GM19372 (cell line): ENCODE results near the gene SLC35G6.
"Not testable (repeated sequence)": the region's sequence is repeated elsewhere in the genome, so short reads cannot be mapped to it uniquely, and the experiment has no call there.

ENCODE experiments used
- ATAC-seq: cut with Tn5 transposase; IDR thresholded peaks from one replicate; pipeline ENCODE4 v1.9.1; 2021; ENCODE audit warnings: mild to moderate bottlenecking, low read depth, moderate library complexity; ENCODE audit not compliant: unreplicated experiment

Gene SLC35G6

DNA sequence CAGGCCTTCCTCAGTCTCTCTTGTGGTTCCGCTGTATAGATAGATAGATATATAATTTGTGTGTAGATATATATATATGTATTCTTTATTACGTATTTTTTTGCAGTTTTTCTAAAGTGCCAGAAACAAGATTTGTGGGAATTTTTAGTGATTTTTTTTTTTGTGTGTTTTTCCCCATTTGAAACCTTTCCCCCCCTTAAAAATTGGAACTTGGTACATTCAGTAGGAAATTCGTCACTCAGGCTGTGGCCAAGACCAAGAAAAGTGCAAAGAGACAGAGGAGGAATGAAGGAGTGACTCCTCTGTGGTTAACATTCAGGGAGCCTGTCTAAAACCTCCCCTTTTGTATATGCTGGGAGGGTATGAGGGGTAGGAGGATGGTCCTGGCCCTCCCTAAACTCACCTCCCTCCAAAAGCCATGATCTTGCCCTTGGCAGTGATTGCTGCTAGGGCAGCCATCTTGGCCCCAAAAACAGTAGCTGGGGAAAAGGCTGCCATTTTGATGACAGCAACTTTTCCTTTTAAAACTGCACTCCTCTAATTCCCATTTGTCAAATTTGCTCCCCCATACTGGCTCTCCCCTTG is 21.2 kb upstream of the SLC35G6 start:
- no peak for ATAC-seq

DNA sequence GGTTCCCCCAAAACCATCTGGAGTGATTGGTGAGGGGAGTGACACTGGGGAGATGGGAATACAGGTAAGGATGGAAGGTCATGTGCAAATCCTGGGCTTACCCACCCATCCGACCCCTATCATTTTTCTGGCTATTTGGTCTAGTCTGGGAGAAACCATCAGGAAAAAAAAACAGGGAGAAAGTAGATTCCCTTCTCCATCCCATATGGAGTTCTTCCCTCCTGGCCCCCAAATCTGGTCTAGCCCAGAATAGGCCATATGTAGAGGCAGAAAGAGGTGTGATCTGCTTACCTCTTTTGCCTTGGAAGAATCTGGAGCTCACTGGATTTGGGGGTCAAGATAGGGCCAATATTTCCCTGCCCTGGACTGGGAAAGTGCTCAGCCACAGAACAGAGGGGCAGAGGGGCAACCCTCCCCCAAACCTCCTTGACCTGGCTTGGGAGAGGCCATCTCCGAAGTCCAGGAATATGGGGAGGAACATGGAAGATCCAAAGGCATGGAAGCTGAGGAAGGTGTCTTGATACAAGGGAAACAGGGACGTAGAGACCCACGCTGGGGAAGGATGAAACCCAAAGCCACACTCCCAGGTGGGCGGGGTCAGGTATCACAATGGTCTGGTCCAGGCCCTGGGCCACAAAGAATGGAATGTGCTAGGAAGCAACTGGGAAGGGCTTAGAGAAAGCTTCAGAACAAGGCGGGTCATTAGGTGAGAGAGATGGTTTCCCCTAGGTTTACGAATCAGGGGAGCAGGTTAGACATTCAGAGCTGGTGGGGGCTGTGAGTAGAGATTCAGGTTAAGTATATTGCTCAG is 20.2 kb upstream of the SLC35G6 start:
- ATAC-seq, result no peak

DNA sequence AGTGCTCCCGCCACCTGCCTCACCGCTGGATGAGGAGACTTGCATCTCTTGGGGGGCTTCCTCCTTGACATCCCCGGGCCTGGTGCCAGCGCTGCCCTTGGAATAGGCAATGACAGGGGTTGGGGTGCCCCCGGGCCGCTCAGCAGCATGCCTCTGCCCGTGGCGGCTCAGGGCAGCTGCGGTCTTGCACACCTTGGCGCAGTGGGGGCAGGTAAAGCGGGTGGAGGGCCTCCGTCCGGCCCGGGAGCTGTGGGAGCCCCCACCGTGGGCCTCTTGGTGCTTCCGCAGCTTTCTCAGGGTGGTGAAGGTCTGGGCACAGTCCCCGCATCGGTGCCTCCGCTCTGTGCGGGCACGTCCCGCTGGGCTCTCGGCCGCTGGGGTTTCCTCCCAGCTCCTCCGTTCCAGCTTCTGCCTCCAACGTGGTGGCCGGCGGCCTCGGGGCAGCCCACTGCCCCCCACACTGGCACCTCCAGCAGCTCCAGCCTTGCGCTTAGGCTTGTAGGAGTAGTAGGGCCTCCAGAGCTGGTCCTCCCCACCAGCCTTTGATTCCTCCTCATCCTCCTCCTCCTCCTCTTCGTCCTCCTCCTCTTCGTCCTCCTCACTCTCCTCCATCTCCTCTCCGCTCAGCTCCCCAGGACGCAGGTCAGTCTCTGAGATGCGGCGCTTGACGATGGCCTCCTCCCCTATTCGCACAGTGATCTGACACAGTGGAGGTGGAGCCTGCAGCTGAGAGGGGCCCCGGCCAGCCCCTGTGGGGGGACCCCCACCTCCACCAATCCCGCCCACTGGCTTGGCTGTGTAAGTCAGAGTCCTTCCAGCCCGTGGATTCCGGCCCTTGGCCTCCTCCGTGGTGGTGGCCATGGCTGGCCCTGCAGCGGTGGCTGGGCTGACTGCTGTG is 18.5 kb upstream of the SLC35G6 start:
- no peak for ATAC-seq

DNA sequence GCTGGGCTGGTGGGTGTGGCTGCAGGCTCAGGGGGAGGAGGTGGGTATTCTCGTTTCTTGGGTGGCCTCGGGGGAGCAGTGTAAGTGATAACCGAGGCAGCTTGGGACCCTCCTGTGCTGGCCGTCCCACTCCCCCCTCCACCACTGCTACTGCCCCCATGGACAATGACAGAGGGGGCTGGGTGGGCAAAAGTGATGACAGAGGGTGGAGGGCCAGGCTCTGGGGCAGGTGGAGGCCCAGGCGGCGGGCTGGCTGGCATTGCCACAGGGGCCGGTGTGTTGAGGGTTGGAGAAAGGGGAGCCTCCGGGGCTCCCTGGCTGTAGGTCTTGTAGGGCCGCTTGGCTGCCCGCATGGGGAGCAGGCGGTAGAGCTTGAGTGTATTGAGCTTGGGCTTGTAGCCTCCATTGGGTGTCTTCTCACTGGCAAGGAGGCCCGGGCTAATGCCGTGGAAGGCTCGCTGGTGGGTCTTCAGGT is 17.8 kb upstream of the SLC35G6 start:
- no peak for ATAC-seq

DNA sequence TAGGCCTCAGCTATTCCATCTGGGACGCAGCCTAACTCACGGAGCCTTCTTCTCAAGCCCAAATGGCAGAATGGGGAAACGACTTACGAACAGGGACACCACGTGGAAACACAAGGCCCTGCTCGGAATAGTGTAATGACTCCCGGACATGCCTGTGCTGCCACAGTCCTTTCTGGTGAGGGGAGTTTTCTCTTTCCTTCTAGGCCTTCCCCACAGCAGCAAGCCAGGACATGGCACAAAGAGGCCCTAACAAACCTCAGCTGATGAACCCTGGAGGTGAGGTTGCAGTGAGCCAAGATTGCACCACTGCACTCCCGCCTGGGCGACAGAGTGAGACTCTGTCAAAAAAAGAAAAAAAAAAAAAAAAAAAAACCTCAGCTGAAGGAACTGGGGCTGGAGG is 17.2 kb upstream of the SLC35G6 start:
- ATAC-seq, result no peak

DNA sequence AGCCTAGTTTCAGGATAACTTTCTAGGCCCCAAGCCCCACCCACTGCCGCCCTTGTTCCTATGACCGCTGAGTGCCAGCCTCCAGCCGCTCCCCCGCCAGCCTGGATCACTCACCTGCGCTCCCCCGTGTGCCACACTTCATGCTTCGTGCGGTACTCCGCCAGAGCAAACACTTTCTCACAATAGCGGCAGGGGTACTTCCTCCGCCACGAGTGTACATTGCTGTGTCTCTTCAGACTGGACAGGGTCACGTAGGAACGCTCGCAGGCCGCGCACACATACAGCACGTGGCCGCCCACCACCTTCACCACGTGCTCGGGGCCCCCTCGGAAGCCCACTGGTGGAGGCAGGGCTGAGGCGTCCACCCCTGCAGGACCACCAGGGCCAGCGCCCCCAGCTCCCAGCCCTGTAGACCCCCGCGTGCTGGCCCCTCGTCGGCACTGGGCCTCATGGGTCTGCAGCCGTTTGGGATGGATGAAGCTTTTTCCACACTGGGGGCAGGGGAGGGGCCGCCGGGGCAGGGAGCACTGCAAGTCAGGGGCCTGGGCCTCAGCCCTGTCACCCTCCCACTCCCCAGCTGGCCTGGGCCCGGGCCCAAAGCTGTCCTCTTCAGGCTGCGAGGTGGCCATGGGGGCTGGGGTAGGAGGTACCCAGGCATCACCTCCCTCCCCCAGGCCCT is 15.5 kb upstream of the SLC35G6 start:
- ATAC-seq, result no peak

DNA sequence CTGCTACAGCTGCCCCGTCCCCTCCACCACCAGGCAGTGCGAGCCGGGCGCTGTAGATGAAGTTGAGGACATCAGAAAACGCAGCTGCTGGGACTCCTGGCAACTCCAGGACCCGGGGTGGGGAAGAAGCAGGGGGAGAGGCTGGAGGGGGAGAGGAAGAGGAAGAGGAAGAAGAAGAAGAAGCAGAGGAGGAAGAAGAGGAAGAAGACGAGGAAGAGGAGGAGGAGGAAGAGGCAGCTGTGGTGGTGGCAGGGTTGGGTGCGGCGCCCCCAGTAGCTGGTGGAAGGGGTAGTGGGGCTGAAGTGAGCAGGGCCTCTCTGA is 15.0 kb upstream of the SLC35G6 start:
- no peak for ATAC-seq

DNA sequence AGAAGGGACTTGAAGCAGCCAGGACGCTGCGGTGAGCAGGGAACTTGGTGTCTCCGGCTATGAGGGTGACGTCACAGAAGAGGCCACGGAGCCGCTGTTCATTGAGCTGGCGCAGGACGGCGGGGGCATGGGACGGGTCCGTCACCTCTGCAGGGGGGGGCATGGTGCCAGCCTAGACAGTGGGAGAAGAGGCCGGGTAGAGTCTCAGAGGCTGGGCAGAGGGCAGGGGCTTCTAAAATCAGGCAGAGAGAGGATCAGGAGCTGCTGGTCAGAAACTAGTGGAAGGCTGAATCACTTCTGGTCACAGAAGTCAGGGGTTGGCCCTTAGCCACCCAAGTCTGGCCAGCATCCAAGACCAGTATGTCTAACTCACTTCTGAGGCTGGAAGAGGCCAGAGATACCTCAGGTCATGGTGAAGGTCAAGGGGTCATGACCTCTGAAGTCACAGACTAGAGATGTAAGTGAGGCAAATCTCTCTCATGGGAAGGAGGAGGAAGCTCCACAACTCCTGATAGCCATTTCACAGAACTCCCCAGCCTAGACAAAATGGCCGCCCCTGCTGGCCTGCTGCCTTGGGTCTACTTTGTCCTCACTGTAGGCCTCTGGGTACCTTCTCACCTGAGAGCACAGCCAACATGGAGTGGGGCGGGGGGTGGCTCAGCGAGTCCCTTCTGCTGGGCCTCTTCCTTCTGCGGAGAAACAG is 14.5 kb upstream of the SLC35G6 start:
- no peak for ATAC-seq

DNA sequence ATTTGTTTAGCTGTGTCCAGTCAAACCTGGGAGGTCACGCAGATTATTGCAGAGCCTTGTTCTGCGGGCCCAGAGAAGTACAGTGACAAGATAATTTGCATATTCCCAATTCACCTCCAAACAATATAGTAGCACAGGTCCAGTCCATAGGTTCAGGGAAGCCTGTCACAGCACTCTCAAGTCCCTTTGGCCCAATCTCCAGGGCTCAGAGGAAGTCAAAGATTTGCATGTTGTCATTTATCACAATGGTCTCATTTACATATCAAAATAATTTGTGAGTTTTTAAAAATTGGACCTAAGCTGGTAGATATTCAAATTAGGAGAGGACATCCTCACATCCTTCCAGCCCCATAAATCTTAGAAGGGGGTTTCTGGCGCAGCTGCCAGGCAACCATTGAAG is 13.7 kb upstream of the SLC35G6 start:
- no peak for ATAC-seq

DNA sequence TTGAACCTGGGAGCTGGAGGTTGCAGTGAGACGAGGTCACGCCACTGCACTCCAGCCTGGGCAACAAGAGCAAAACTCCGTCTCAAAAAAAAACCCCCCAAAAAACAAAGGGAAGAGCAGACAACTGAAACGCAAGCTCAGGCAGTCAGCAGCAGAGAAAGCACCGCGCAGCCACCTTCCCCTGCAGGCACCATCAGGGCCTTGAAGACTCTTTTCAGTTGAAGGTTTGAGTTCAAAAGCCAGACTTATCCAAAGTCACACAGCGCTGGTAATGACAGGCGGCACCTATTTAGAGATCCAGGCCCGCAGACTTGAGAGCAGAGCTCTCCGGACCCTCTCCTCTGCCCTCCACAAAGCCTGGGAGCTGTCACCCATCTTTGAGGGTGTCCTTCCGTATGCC is 13.0 kb upstream of the SLC35G6 start:
- no peak for ATAC-seq

DNA sequence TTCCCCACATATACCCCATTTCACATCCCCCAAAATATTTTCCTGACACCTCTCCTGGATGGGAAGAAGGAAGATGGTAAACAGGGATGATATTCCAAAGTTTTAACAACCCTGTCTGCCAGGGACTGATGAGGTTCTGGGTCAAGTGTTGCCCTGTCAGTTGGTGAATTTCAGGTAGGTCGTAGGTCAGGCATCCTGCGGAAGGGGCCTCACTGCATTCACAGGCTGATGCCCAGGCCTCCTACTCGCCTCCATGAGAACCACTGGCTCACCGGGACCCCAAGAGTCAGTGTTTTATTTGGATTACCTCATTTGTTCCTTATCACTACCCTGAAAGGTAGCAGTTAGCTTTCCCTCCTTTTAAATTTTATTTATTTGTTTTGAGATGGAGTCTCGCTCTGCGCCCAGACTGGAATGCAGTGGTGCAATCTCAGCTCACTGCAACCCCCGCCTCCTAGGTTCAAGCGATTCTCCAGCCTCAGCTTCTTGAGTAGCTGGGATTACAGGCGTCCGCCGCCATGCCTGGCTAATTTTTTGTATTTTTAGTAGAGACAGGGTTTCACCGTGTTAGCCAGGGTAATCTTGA is 12.3 kb upstream of the SLC35G6 start:
- ATAC-seq, result no peak

DNA sequence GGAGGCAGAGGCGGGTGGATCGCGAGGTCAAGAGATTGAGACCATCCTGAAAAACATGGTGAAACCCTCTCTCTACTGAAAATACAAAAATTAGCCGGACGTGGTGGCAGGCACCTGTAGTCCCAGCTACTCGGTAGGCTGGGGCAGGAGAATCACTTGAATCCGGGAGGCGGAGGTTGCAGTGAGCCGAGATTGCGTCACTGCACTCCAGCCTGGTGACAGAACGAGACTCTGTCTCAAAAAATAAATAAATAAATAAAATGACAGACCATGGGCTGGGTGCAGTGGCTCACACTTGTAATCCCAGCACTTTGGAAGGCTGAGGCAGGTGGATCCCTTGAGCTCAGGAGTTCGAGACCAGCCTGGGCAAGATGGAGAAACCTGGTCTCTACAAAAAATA is 11.4 kb upstream of the SLC35G6 start:
- ATAC-seq, result not testable (repeated sequence)

DNA sequence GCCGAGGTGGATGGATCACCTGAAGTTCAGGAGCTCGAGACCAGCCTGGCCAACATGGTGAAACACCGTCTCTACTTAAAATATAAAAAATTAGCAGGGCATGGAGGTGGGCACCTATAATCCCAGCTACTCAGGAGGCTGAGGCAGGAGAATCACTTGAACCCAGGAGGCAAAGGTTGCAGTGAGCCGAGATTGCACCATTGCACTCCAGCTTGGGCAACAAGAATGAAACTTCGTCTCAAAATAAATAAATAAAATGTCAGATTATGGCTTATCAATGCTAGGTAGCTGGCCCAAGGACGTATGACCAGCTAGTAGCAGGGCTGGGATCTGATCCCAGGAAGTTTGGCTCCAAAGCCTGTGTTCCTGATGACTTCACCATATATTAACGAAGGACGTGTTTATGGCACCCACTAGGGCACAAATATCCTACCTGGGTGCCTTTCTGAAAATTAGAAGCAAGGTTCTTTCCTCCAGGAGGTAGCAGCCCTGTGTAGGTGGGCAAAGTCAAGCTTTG is 10.7 kb upstream of the SLC35G6 start:
- ATAC-seq, result not testable (repeated sequence)

DNA sequence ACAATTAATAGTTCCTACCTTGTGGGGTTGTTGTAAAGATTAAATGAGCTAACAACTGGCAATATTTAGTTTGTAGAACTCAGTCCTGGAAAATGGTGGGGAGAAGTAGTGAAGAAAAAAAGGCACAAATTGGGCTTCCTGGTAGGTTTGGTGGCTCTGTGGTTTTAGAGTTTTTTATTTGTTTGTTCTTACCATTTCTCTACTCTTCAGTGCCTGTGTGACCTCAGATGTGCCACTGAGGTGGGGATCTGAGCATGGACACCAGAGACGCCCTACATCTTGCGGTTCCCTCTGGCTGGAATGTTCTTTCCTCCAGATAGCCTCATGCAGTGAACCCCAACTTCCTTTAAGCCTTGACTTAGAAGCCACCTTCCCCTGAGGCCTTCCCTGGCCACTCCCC is 9.5 kb upstream of the SLC35G6 start:
- ATAC-seq, result no peak

DNA sequence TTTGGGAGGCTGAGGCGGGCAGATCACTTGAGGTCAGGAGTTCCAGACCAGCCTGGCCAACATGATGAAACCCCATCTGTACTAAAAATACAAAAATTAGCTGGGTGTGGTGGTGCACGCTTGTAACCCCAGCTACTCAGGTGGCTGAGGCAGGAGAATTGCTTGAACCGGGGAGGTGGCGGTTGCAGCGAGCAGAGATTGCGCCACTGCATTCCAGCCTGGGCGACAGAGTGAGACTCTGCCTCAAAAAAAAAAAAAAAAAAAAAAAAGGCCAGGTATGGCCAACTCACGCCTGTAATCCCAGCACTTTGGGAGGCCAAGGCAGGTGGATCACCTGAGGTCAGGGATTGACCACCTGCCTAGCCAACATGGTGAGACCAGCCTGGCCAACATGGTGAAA is 6.5 kb upstream of the SLC35G6 start:
- not testable (repeated sequence) for ATAC-seq

DNA sequence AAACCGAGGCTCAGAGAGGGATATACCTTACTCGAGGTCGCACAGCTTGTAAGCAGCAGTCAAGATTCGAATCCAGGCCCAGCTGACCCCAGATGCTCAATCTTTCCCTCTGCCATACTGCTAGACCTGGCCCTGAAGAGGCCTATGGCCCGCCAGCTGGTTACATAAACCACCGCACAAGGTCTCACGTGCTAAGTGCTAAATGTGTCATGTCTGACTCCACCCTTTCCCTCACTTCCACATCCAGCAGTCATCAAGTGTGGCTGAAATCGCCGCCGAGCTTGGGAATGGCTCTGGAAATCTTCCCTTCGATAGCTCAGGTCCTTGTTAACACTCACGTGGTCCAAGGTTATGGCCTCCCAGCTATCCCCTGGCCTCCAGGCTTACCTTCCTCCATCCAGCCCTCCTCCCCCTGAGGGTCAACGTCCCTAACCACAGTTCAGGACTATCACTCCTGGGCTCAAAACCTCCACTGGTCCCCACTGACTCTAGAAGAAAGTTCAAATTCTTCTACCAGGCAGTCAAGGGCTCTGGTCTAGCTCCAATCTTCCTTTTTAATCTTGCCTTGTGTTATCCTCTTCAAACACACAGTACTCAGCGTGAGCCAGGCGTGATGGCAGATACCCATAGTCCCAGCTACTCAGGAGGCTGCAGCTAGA is 5.4 kb upstream of the SLC35G6 start:
- ATAC-seq, result no peak

DNA sequence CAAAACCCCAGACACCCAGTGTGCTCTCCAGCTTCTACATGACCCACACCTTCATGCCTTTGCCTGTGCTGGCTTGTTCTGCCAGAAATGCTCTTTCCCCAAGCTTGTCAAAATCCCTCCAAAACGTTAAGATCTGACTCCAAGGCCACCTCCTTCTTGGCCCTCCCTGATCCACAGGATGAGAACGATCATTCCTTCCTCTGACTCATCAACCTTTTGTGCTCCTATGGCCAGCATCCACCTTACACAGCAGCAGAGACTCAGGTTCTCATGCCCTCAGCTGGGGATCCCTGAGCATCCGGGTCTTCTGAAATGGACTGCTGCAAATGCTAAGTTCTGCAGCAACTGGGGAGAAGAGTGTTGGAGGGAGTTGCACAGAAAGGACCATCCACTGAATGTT is 4.8 kb upstream of the SLC35G6 start:
- no peak for ATAC-seq

DNA sequence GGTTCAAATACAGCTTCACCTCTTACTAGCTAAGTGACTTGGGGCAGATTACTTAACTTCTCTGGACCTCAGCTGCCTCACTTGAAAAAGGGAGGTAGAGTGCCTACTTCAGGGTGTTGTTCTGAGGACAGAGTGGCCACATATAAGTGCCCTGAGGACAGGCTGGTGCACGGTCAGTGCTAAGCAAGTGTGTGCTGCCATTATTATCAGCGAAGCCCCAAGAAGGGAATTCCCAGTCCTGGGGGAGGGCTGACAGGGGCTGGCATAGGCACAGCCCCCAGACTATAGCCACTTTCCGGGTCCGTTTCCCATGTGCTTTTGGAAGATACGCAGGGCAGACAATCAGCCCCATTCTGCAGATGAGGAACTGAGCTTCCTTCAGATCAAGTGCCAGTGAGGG is 4.3 kb upstream of the SLC35G6 start:
- no peak for ATAC-seq
